HG03066 (cell line): ENCODE data around the gene OR10AD1.
"Not testable (repeated sequence)": the region's sequence is repeated elsewhere in the genome, so short reads cannot be mapped to it uniquely, and the experiment has no call there.

Experiments
- ATAC-seq: cut with Tn5 transposase; IDR thresholded peaks from one replicate; pipeline ENCODE4 v1.9.1; 2021; ENCODE audit warnings: low read depth; ENCODE audit not compliant: unreplicated experiment

Gene OR10AD1

GRCh38 chr12:48203192-48203591 lies at the start of gene OR10AD1:
OR10AD1 (minus strand) TSS chr12:48203292; CDS start chr12:48203292, 0 bp downstream.
- ATAC-seq = no peak

GRCh38 chr12:48247181-48247966 lies 44.3 kb upstream of the OR10AD1 start:
- no peak for ATAC-seq

- no peak for ATAC-seq
Observed at GRCh38 chr12:48237162-48237561, 34.1 kb upstream of the OR10AD1 start.

- ATAC-seq = no peak
Observed at GRCh38 chr12:48235796-48236333, 32.8 kb upstream of the OR10AD1 start.

GRCh38 chr12:48231169-48231958 lies 28.3 kb upstream of the OR10AD1 start:
- not testable (repeated sequence) for ATAC-seq

GRCh38 chr12:48224533-48224932 lies 21.4 kb upstream of the OR10AD1 start:
- ATAC-seq = not testable (repeated sequence)

- ATAC-seq = no peak
Observed at GRCh38 chr12:48221645-48222044, 18.6 kb upstream of the OR10AD1 start.

- ATAC-seq = no peak
Observed at GRCh38 chr12:48220701-48221100, 17.6 kb upstream of the OR10AD1 start.

- no peak for ATAC-seq
Observed at GRCh38 chr12:48219631-48220030, 16.5 kb upstream of the OR10AD1 start.

GRCh38 chr12:48216785-48217184 lies 13.7 kb upstream of the OR10AD1 start:
- ATAC-seq = no peak

GRCh38 chr12:48209495-48209894 lies 6.4 kb upstream of the OR10AD1 start:
- ATAC-seq = not testable (repeated sequence)

- ATAC-seq = no peak
Observed at GRCh38 chr12:48202766-48203165, 326 bp downstream of the OR10AD1 start.

GRCh38 chr12:48201516-48201915 lies 1.6 kb downstream of the OR10AD1 start:
- ATAC-seq = no peak

- ATAC-seq = no peak
Observed at GRCh38 chr12:48201091-48201490, 2.0 kb downstream of the OR10AD1 start.

- ATAC-seq = no peak
Observed at GRCh38 chr12:48199774-48200221, 3.3 kb downstream of the OR10AD1 start.

- ATAC-seq = no peak
Observed at GRCh38 chr12:48198985-48199384, 4.1 kb downstream of the OR10AD1 start.

- peak; percentile 20 for ATAC-seq
Observed at GRCh38 chr12:48198672-48198971, 4.5 kb downstream of the OR10AD1 start.

- peak; percentile 99 for ATAC-seq
Observed at GRCh38 chr12:48197971-48198671, 5.0 kb downstream of the OR10AD1 start.

GRCh38 chr12:48197549-48197970 lies 5.5 kb downstream of the OR10AD1 start:
- peak; percentile 32 for ATAC-seq

GRCh38 chr12:48194799-48195201 lies 8.3 kb downstream of the OR10AD1 start:
- no peak for ATAC-seq

GRCh38 chr12:48193623-48194022 lies 9.5 kb downstream of the OR10AD1 start:
- no peak for ATAC-seq
